Endometrial microvascular endothelial cells (primary cell): Measurements from ENCODE around the gene CCR6. TPM values are rescaled to one million over a fixed set of nuclear protein-coding genes. Genes with fewer than 3 reads are reported as not detected.

Experiments
- in situ Hi-C: cut with HindIII; loops from 2 replicates; pipeline ENCODE4 v1.10.0; 2017; ENCODE audit warnings: low sequenced_read_pairs, low pct_unique_long_range_greater_than_20kb; ENCODE audit errors: inconsistent ontology term
- total RNA-seq: library from RNA; depleted of rRNA; stranded (reverse); fragments of >200 nt; gene quantifications from one replicate; pipeline ENCODE4 v1.2.3, GENCODE V29; 2015; ENCODE audit errors: inconsistent ontology term

CCR6 gene
- total RNA-seq, 1 donor from 2014 or later: not detected

DNA sequence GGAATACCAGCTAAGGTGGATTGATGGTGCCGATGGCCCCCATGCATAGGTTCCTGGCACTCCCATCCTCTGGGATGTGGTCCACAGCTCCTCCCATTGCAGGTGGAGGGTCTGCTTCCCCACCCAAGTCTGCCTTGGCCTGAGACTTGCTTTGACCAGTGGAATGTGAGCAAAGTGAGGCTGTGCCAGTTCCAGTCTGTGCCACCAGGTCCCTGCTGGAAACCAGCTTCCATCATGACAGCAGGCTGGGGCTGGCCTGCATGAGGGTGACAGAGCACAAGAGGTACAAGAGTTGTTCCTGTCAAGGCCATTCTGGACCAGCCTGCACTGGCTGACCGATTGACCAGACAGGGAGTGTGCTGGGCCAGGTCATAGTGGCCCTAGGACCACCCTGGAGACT lies 27.0 kb upstream of the CCR6 start:
- in situ Hi-C loops: no loop called here

DNA sequence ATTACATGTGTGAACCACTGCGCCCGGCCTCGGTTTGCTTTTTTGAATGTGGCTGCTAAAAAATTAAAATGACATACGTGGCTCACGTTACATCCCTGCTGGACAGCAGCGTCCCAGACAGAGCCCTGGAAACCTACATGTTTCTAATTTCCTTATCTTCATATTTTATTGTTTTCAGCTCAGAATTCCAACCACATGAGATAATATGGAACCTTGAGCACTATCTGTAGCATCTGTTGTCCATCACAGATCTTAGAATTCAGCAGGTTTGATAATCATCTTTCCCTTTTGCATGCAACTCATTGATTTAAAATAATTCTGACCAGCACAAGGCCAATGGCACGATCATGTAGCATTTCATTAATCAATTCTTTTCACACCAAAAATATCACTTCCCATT lies 25.9 kb upstream of the CCR6 start:
- in situ Hi-C loops: no loop called here

DNA sequence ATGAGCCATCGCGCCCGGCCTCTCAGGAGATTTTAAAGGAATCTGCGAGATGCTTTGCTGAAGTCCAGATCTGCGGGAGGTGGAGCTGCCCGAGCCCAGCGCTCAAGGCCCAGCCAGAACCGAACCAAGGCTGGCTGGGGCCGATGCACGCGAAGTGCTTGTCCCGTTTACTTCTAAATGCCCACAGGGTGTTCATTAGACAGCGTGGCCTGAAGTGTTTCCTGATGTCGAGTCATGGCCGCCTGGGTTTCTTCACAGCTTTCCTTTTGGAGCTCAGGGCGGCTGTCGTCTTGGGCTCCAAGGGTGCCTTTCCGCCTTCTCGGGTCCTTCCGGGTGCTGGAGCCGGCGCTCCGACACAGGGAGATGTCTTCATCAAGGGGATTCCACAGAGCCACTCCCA lies 25.1 kb upstream of the CCR6 start:
- in situ Hi-C loops: no loop called here

DNA sequence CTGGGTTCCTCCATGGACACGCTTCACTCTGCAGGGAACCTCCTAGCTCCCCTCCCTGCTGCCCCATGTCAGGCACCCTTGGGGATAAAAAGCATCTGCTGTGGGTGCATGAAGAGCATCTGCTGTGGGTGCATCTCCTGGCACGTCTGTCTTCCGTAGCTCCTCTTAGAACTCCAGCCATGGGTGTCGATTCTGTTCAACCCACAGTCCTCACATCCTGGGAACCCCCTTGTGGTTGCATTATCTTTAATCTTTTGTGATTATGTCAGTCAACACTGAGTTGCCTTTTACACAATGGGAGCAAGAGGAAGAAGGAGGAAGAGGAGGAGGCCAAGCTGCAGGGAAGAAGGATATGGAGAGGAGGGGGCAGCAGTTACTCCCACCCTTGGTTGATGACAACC lies 24.1 kb upstream of the CCR6 start:
- in situ Hi-C loops: no loop called here

- in situ Hi-C loops: no loop called here
These were observed 23.2 kb upstream of the CCR6 start for GRCh38 chr6:167099707-167100106.

DNA sequence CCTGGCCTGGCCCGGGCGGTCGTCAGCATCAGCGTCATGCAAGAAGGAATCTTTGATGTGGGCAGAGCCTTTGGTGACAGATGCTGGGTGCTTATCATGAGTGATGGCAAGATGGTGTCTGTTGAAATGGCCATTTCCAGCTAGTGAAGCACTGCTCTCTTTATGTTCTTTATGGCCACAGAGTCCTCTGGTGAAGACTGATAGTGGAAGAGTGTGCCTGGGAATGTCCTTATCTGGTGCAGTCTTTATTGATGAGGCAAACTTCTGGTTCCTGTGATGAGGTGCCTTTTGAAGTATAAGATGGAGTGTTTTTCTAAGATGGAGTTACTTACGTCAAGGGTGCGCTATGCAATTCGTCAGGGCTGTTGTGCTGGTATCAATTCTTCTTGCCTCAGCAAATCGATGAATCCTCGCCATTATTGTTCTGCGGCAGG lies 22.6 kb upstream of the CCR6 start:
- in situ Hi-C loops: no loop called here

DNA sequence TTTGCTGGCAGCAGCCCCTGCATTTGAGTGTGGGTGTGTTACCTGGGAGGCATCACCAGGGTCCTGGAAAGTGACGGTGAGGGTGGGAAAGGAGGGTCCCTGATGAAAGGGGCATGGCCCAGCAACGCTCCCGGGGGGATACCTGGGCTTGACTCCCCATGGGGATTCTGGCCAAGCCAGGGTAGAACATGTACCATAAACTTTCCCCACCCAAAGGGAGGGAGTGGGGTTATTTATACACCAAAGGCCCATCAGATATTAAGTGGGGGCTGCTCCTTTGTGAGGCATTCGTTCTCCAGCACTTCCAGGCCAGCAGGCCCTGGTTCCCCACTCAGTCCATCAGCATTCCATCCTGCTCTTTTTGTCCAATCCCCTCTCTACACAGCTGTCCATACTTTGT lies 20.6 kb upstream of the CCR6 start:
- in situ Hi-C loops: no loop called here

GRCh38 chr6:167103041-167103891 lies 19.6 kb upstream of the CCR6 start:
- in situ Hi-C loops: no loop called here

GRCh38 chr6:167104388-167104787 lies 18.5 kb upstream of the CCR6 start:
- in situ Hi-C loops: no loop called here

GRCh38 chr6:167105060-167105459 lies 17.8 kb upstream of the CCR6 start:
- in situ Hi-C loops: no loop called here

GRCh38 chr6:167106406-167106805 lies 16.5 kb upstream of the CCR6 start:
- in situ Hi-C loops: no loop called here

DNA sequence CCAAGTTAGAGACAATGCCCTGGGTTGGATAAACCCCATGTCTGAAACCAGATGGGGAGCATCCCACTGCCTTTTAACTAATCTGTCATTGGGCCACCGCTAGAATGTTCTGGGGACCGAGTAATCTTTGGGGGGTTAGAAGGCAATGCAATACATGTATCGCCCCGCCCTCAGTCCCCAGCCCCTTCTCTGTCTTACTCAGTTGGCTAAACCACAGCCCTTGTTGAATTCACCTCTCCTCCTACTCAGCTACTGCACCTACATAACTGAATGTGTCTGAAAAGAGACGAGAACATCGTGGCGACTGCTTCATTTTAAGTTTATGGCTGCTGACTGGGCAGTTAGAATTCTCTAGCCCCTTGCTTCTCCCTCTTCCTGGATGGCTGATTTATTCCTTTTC lies 15.1 kb upstream of the CCR6 start:
- in situ Hi-C loops: no loop called here

- in situ Hi-C loops: no loop called here
These were observed 14.6 kb upstream of the CCR6 start for GRCh38 chr6:167108278-167108677.

GRCh38 chr6:167109651-167110050 lies 13.2 kb upstream of the CCR6 start:
- in situ Hi-C loops: no loop called here

DNA sequence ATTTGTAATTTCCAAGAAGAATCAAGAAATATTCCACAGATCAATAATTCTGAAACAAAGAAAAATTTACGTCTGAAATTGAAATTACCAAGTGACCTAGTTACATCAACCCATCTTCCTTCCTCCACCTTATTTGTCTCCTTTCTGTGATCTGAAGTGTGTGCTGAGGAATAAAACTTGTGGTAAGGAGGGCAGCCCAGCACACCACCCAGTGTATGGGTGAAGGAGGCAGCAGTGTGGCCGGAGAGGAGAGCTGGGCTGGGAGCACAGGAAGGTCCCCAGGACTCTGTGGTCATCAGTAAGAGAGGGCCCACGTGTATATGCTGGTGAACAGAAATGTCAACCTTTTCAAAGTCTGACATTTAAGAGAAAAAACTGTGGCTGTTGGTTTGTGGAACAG lies 11.3 kb upstream of the CCR6 start:
- in situ Hi-C loops: no loop called here

DNA sequence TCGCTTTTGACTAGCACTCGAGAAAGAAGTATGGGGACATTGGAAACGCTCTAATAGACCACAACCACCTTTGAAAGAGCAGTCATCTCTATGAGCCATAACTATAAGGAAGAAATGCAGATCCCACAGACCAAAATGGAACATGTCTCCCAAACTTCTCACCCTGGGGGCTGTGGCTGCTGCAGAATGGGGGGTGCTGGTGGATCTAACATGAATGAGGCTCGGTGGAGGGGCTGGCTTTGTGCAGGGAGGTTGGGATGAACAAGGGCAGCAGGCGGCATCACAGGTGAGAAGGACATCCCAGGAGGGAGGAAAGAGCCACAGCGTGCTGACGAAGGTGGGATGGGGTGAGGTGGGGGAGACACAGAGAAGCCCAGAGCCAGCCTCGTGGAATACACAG lies 10.5 kb upstream of the CCR6 start:
- in situ Hi-C loops: no loop called here

DNA sequence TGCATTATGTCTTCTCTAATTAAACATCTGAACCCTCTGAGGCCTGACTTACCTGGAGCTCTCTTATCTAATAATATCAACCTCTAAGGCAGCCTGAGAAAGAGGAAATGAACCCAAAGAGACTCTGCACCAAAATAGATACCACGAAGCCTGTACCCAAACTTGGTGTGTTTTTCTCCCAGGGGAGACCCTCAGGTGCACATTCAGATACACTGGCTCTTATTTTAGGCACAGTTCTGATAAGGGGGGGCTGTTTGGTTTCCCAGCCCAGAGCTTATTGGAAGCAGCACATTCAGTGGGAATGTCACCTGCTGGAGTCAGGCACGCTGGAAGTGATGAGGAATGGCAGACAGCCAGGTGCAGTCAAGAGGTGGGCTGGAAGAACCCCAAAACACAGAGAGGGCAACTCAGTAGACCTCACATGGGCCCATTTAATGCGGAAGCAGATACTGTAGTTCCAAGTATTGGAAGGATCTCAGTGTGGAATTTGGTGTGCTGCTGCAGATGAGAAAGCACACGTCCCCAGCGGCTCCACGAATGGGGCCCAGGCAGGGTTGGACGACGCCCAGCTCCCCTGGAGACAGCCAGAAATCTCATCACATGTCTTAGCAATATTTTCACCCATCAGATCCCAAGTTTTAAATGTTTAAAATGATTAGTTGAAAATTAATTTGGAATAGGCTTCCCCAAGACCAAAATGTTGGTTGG lies 9.7 kb upstream of the CCR6 start:
- in situ Hi-C loops: no loop called here

DNA sequence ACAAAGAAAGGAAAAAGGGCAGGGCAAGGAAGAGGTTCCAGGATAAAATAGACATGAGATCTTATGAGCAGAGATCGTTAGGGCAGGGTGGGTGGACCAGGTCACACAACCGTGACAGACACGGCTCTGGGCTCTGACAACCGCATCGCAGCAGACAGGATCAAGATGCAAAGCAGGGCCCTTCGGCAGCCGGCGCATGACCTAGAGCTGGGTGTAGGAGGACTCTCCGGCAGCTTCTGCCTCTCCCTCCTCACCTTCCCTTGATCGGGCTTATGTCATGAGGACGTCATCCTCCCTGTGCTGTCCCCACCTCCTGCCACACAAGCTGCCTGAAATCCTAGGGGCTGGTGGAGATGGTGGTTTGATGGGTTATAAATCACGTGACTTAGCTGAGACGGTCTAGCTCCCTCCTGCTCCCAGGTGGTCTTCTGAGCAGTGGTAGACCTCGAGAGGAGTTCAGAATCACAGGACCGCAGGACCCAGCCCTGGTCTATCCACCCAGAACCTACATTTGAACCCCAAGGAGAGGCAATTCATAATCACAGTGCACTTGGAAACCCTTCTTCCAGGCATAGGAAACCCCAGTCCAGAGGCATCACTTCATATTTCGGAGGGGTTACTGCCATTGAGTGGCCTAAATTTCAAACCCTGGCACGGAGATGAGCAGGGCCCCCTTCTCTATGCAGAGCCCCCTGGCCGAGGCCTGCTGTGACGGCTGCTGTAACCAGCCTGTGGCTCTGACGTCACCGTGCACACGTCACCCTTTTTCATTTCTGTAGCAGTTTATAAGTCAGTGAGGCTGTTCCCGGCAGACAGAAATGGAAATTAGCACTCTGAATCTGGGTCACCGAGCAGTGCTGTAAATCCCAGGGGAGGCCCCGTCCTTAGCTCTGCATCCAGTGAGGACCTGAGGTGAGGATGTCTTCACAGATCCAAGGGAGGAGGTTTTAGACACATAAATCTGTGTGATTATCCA lies 8.7 kb upstream of the CCR6 start:
- in situ Hi-C loops: no loop called here

- in situ Hi-C loops: no loop called here
These were observed 7.8 kb upstream of the CCR6 start for GRCh38 chr6:167115054-167115453.
